DND-41 (cell line): ENCODE data around the gene AGPAT3.

ENCODE experiments used
- ATAC-seq: fragments of 200-7000 bp; cut with Tn5 transposase; 3 replicates; pipeline ENCODE4 v1.9.1; 2021; ENCODE audit warnings: low read depth; ENCODE audit not compliant: insufficient read depth
- DNase-seq: peaks from one replicate; pipeline ENCODE4 v3.0.0-alpha.2; 2020
- H2AFZ ChIP-seq: 2 replicates; pipeline ENCODE4 v1.6.0; 2012; ENCODE audit warnings: low read depth, low read length
- H3K27ac ChIP-seq: 2 replicates; pipeline ENCODE4 v1.5.1; 2012; ENCODE audit warnings: low read length, inconsistent platforms
- H3K27me3 ChIP-seq: fragments of 200-600 bp; sonication (generic); 2 replicates; pipeline ENCODE4 v1.6.0; 2012; ENCODE audit warnings: low read length, mild to moderate bottlenecking, inconsistent platforms; ENCODE audit not compliant: insufficient read depth, poor library complexity
- H3K36me3 ChIP-seq: 2 replicates; pipeline ENCODE4 v1.5.1; 2012; ENCODE audit warnings: low read length, inconsistent platforms; ENCODE audit not compliant: insufficient read depth
- H3K4me1 ChIP-seq: 2 replicates; pipeline ENCODE4 v1.5.1; 2012; ENCODE audit warnings: mild to moderate bottlenecking, low read length; ENCODE audit not compliant: insufficient read depth
- H3K4me2 ChIP-seq: 2 replicates; pipeline ENCODE4 v1.6.0; 2012; ENCODE audit warnings: mild to moderate bottlenecking, moderate library complexity, low read length, inconsistent platforms; ENCODE audit not compliant: insufficient read depth
- H3K4me3 ChIP-seq, 2 experiments: fragments of 200-600 bp in 1 of 2; shearing (Covaris generic) in 1 of 2; 2 replicates each; pipeline ENCODE4 v1.5.1; 2012 to 2016; ENCODE audit warnings: inconsistent platforms in 2 of 2, low read length in 2 of 2, mild to moderate bottlenecking in 2 of 2, low read depth in 1 of 2, moderate library complexity in 1 of 2
- H3K79me2 ChIP-seq: 2 replicates; pipeline ENCODE4 v1.6.0; 2012; ENCODE audit warnings: low read length, inconsistent platforms; ENCODE audit not compliant: insufficient read depth
- H3K9ac ChIP-seq: 2 replicates; pipeline ENCODE4 v1.6.0; 2012; ENCODE audit warnings: low read depth, mild to moderate bottlenecking, inconsistent platforms, low read length, moderate library complexity
- H3K9me3 ChIP-seq: 2 replicates; pipeline ENCODE4 v1.5.1; 2012; ENCODE audit warnings: low read length, moderate library complexity, mild to moderate bottlenecking, inconsistent platforms; ENCODE audit not compliant: insufficient read depth, severe bottlenecking
- H4K20me1 ChIP-seq: 2 replicates; pipeline ENCODE4 v1.6.0; 2012; ENCODE audit warnings: low read length; ENCODE audit not compliant: insufficient read depth
- CTCF ChIP-seq: IDR thresholded peaks from 2 replicates; pipeline ENCODE4 v1.5.1; 2012; ENCODE audit warnings: borderline replicate concordance, low read length, moderate library complexity, mild to moderate bottlenecking; ENCODE audit not compliant: poor library complexity, severe bottlenecking; ENCODE audit errors: extremely low read depth
- EZH2 ChIP-seq: IDR thresholded peaks from 3 replicates; pipeline ENCODE4 v1.6.1; 2012; ENCODE audit warnings: borderline replicate concordance, low read depth, mild to moderate bottlenecking, moderate library complexity, low read length, inconsistent platforms; ENCODE audit not compliant: severe bottlenecking

Gene AGPAT3

DNA sequence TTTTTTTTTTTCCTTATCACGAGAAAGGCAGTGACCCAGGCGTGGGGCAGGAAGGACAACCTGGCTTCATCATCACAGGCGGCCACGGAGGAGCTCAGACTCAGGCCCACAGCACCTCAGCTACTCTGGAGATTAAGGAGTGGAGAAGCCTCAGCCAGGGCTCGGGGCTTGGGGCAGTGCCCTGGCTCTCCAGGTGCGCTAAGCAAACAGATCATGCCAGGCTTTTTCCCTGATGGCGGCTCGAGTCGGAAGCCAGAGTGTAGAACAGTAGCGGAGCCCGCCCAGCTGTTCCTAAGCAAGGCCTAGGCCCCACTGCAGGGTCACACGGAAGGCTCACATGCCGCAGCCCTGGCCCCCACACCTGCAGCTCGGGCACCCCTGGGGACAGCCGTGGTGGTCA is 70.7 kb downstream of the AGPAT3 start:
- H4K20me1 ChIP-seq: peaks cover 92% of the 10 kb centered on the region
- H3K4me3 ChIP-seq: no peak overlapping the region
- H3K9me3 ChIP-seq: no peaks in the 10 kb centered on the region
- H3K36me3 ChIP-seq: peaks cover 47% of the 10 kb centered on the region
- H2AFZ ChIP-seq: no peak overlapping the region
- H3K4me2 ChIP-seq: no peak overlapping the region
- no peaks in the 10 kb centered on the region for H3K27me3 ChIP-seq
- no peak overlapping the region for H3K27ac ChIP-seq
- no peak for DNase-seq
- peaks cover 96% of the 10 kb centered on the region for H3K79me2 ChIP-seq
- no peaks in the 10 kb centered on the region for H3K4me1 ChIP-seq
- no peak overlapping the region for H3K9ac ChIP-seq
- ATAC-seq: no peak
- TF ChIP-seq EZH2 (no peak), CTCF (no peak)

DNA sequence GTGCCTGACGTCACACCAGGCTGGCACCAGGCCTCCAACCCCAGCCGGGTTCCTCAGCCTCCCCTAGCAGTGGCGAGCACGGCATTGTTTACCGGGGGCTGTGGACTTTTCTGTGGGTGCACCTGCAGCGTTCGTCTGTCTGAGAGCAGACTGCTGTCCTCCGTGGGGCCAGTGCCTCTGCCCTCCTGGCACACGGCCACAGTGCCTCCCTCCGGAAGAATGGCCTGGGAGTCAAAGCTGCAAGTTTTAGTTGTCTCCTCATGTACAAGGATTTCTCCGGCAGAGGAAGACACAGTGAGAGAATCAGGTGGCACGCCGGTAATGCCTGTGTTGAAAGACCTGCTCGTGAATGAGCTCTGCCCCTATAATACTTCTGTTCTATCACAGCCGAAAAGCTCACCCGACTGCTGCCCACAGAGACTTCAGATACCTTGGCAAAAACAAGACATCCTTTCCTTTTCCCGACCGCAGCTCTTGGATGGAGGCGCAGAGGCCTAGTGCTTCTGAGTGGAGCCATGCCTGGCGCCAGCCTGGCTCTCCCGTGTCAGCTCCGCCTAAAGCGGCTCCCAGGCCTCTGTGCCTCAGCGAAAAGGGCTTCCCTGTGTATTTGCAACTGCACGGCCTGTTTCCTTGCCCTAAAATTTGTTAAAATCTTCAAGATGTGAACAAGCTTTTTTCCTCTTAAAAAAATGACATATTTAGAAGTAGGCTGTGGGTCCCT is 71.4 kb downstream of the AGPAT3 start:
- no peak overlapping the region for H3K9ac ChIP-seq
- ATAC-seq: no peak
- H4K20me1 ChIP-seq: peaks cover 92% of the 10 kb centered on the region
- no peak overlapping the region for H3K27ac ChIP-seq
- H3K36me3 ChIP-seq: peaks cover 48% of the 10 kb centered on the region
- H3K9me3 ChIP-seq: no peaks in the 10 kb centered on the region
- no peaks in the 10 kb centered on the region for H3K4me1 ChIP-seq
- no peaks in the 10 kb centered on the region for H3K27me3 ChIP-seq
- no peak overlapping the region for H2AFZ ChIP-seq
- peaks cover 96% of the 10 kb centered on the region for H3K79me2 ChIP-seq
- no peak overlapping the region for H3K4me3 ChIP-seq
- no peak for DNase-seq
- no peak overlapping the region for H3K4me2 ChIP-seq
- TF ChIP-seq CTCF: no peak
- TF ChIP-seq EZH2: no peak

DNA sequence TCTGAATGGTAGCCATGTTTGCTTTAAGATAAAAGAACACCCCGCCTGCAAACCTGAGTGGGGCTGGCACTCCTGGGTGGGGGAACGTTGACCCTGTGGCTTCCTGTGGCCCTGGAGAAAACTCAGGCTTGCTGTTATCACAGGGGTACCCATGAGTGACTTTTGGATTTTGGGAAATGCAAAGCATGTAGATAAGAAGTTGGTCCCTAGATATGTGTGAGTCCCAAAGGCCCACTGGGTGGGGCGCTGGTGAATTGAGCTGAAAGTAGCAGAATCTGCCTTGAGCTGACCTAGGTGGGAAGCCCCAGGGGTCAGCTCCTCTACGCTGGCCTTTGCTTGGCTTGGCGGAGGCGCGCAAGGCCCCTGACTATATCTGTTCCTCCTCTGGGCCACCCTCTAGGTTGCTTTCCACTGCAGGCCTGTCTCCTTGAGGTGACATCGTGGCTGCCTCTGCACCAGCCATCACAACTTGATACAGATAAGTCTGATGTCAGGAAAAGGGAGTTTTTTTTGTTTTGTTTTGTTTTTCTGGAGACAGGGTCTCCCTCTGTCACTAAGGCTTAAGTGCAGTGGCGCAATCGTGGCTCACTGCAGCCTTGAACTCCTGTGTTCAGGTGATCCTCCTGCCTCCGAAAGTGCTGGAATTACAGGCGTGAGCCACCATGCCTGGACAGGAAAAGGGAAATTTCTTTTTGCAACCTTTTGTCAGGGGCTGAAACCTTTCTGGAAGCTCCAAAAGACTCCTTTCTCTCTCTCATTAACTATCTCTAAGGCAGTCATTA is 72.2 kb downstream of the AGPAT3 start:
- no peak for TF ChIP-seq EZH2
- Histone ChIP-seq H2AFZ (no peak overlapping the region), H3K4me1 (no peaks in the 10 kb centered on the region), H3K79me2 (peaks cover 96% of the 10 kb centered on the region), H3K9me3 (no peaks in the 10 kb centered on the region), H3K4me2 (no peak overlapping the region), H3K4me3 (no peak overlapping the region), H3K27ac (no peak overlapping the region), H4K20me1 (peaks cover 93% of the 10 kb centered on the region), H3K27me3 (no peaks in the 10 kb centered on the region), H3K9ac (no peak overlapping the region), H3K36me3 (peaks cover 40% of the 10 kb centered on the region)
- ATAC-seq: no peak
- DNase-seq: no peak

DNA sequence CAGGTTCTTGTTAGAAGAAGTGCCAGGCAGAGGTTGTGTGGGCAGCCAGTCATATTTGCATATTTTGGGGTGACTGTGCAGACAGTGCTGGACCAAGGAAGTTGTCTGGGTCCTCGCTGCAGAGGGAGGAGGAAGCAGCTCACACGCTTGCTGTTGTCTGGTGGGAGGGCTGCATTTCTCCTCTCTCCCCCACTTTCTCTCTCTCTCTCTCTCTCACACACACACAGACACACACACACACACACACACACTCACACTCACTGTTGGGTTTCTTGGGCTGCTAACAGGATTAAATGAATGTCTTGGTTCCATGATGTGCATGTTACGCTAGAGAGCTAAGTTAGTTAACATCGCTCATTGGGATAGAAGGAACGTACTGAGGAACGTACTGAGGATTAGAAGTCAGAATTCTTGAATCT is 72.9 kb downstream of the AGPAT3 start:
- no peak overlapping the region for H3K4me3 ChIP-seq
- peaks cover 93% of the 10 kb centered on the region for H4K20me1 ChIP-seq
- H3K4me1 ChIP-seq: no peaks in the 10 kb centered on the region
- peaks cover 96% of the 10 kb centered on the region for H3K79me2 ChIP-seq
- H3K27me3 ChIP-seq: no peaks in the 10 kb centered on the region
- no peak overlapping the region for H3K27ac ChIP-seq
- TF ChIP-seq EZH2 (no peak), CTCF (no peak)
- H2AFZ ChIP-seq: no peak overlapping the region
- ATAC-seq: no peak
- H3K9me3 ChIP-seq: no peaks in the 10 kb centered on the region
- H3K36me3 ChIP-seq: peaks cover 38% of the 10 kb centered on the region
- DNase-seq: no peak
- H3K9ac ChIP-seq: no peak overlapping the region
- no peak overlapping the region for H3K4me2 ChIP-seq
